ENCODE results near the gene USP27X. TPM values are rescaled to one million over a fixed set of nuclear protein-coding genes. Genes with fewer than 3 reads are reported as not detected.

The USP27X gene
- total RNA-seq, 6 experiments from 2014 or later = 0.68 to 1.5 (median 1.2) TPM

DNA sequence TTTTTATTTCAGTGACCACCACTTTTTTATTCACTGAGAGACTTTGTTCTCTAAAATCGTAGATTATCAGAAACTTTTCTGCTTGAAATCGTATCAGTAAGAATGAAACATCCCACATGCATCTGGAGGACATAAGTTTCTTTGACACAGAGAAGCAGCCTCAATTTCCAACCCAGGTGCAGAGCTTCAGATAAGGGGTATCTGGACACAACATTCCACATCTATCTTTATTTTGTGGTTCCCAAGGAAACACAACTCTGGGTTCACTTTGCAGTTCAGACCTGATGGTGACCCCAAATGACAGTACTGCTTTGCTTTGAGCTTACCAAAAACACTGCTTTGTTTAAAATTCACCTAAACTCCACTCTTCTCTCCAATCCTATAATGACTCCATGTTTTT lies 41.8 kb downstream of the USP27X start:
- H3K36me3 ChIP-seq = no peaks in the 10 kb centered on the region
- H3K4me3 ChIP-seq = no peak overlapping the region
- H3K27ac ChIP-seq = no peak overlapping the region
- H3K4me1 ChIP-seq = peaks cover 0 to 6% (median 0%) of the 10 kb centered on the region in 4 donors
- no peaks in the 10 kb centered on the region for H3K27me3 ChIP-seq
- no peak for DNase-seq
- intact Hi-C loops (cut with DNase I) = no loop called here
- H3K9me3 ChIP-seq = no peaks in the 10 kb centered on the region
- no peak for ATAC-seq
- TF ChIP-seq CTCF (IDR thresholded peaks at IDR 0.05) = no peak
- no peak for TF ChIP-seq POLR2A (IDR thresholded peaks at IDR 0.05)
- WGBS (ENCODE audit: insufficient coverage, low coverage, low lambda C conversion rate, missing lambda C conversion rate) = 25% methylated on average over 2 of the region's 2 CpGs

DNA sequence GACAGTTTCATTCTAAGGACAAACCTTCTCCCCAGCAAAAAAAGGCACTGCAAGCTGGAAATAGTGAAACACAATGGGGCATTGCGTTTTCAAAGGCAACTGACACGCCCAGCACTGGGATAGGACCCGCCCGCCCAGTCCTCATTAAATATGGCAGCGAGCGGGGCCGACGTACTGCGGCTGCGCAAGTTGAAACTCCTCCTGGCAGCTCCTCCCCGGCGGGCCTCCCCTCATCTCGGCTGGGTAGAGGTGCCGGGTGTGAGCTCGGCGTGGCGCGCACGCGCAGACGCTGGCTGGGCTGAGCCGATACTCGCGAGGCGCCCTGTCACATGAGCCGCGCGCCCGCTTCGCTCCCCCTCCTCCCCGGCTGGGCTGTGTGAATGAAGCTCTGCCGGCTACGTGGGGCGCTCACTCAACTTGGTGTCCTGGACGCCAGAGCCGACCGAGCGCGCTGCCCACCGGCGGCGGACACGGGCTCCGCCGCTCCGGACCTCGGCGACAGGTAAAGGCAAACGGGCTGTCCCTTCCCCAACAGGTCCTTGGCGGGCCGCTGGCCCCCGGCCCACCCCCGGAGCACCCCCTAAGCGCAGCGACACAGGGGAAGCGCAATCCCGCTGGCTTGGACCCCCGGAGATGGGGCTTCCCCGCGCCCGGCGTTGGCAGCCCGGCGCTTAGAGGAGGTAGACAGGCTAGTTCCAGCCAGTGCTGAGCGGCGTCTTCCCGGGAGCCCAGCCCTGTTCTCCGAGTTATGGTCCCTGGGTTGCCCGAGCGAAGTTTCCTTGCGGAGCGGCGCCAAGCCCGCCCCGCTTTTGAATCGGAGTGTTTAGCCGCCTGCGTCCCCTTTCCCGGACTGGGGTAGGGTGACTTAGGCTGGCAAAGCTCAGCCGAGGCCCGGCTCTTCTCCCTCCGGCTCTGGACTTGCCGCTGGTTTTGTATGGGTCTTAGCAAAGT lies 43.3 kb downstream of the USP27X start, which contains the start of gene CLCN5:
TSS of gene CLCN5 (plus strand) at position 306 of the 951 bp plus-strand sequence. CDS start 2,703 bp downstream, outside the sequence.
- peaks cover 0 to 6% (median 0%) of the 10 kb centered on the region in 4 donors for H3K4me1 ChIP-seq
- WGBS (ENCODE audit: insufficient coverage, low coverage, low lambda C conversion rate, missing lambda C conversion rate) = 23% methylated on average over 8 of the region's 83 CpGs
- TF ChIP-seq CTCF (IDR thresholded peaks at IDR 0.05) = no peak
- peak; percentile 65 for TF ChIP-seq POLR2A (IDR thresholded peaks at IDR 0.05)
- ATAC-seq (peak; percentile 97 to 98 (median 98)), DNase-seq (peak; percentile 95 to 97 (median 96))
- peak within 1 kb of the TSS; percentile 68 to 77 (median 75) for H3K27ac ChIP-seq
- H3K4me3 ChIP-seq = peak within 1 kb of the TSS; percentile 54 to 62 (median 61)
- no peaks in the 10 kb centered on the region for H3K9me3 ChIP-seq
- intact Hi-C loops (cut with DNase I) = no loop called here
- no peaks in the 10 kb centered on the region for H3K36me3 ChIP-seq
- H3K27me3 ChIP-seq = no peaks in the 10 kb centered on the region

DNA sequence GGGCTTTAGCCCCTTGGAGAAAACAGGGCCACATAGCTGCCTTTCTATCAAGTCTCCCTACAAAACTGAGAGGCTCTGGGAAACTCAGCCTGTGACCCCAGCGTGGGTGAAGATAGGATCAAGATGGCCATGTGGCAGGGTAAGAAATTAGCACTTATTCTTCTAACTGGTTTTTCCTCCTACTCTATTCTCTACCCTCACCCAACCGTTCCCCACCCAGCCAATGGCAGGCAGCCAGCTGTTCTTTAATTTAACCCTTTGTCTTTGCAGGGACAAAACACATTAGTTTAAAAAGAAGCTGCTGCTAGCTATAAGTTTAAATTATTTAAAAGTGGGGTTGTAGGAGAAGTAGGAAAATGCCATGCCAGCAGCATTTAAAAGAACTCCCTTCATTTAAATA lies 45.9 kb downstream of the USP27X start:
- H3K27ac ChIP-seq = no peak overlapping the region
- intact Hi-C loops (cut with DNase I) = no loop called here
- no peaks in the 10 kb centered on the region for H3K27me3 ChIP-seq
- no peaks in the 10 kb centered on the region for H3K36me3 ChIP-seq
- WGBS (ENCODE audit: insufficient coverage, low coverage, low lambda C conversion rate, missing lambda C conversion rate) = 18% methylated on average over 2 of the region's 2 CpGs
- DNase-seq = no peak
- TF ChIP-seq CTCF (IDR thresholded peaks at IDR 0.05) (no peak), POLR2A (IDR thresholded peaks at IDR 0.05) (no peak)
- no peak for ATAC-seq
- no peak overlapping the region for H3K4me3 ChIP-seq
- H3K9me3 ChIP-seq = no peaks in the 10 kb centered on the region
- peaks cover 0 to 1% (median 0%) of the 10 kb centered on the region in 4 donors for H3K4me1 ChIP-seq

DNA sequence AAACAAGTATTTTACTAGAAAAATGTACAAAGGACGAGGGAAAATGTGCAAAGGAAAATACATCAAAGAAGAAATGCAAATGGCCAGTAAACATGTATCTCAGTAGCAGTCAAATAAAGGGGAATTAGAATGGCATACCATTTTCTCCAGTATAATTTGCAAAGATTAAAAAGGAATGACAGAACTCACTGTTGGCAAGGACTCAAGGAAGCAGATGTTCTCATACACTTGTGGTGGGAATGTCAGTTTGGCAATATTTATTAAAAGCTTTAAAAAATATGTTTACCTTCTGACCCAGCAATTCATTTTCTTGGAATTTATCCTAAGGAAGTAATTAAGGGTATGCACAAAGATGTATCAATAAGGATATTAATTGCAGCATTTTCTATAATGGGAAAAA lies 50.8 kb downstream of the USP27X start:
- Histone ChIP-seq H3K27ac (no peak overlapping the region), H3K27me3 (no peaks in the 10 kb centered on the region), H3K4me3 (no peak overlapping the region), H3K36me3 (no peaks in the 10 kb centered on the region), H3K9me3 (no peaks in the 10 kb centered on the region), H3K4me1 (no peaks in the 10 kb centered on the region)
- 29% methylated on average over 1 of the region's 1 CpG for WGBS (ENCODE audit: insufficient coverage, low coverage, low lambda C conversion rate, missing lambda C conversion rate)
- TF ChIP-seq POLR2A (IDR thresholded peaks at IDR 0.05) (no peak), CTCF (IDR thresholded peaks at IDR 0.05) (no peak)
- intact Hi-C loops (cut with DNase I) = no loop called here
- ATAC-seq = no peak
- DNase-seq = no peak

Other genes with a start within 250 kb of the USP27X start
- gene PAGE1, start 183.5 kb upstream of the USP27X start, total RNA-seq = not detected
- under 1 TPM in 1 of 6 experiments, not detected in 5; 0.98 TPM for gene PAGE4, start 50.2 kb upstream of the USP27X start, total RNA-seq
- 10 to 100 TPM in 5 of 6 experiments, 1 to 10 TPM in 1; 9.7 to 26.5 (median 14.0) TPM for gene CLCN5, start 43.1 kb downstream of the USP27X start, total RNA-seq

Data from right lobe of liver (tissue), 6 donors.